HEK293 (cell line): Measurements from ENCODE around the gene PRSS50.

ENCODE experiments used
- ZNF184 ChIP-seq: fragments of 450-650 bp; IDR thresholded peaks from 2 replicates; pipeline ENCODE4 v1.5.1; 2018; ENCODE audit warnings: missing biosample characterization, mild to moderate bottlenecking, missing genetic modification characterization
- ZNF548 ChIP-seq: fragments of 450-650 bp; formaldehyde crosslinking; IDR thresholded peaks from 2 replicates; pipeline ENCODE4 v1.5.1; 2016; ENCODE audit warnings: missing biosample characterization, missing genetic modification characterization
- ZNF549 ChIP-seq: fragments of 450-650 bp; IDR thresholded peaks from 2 replicates; pipeline ENCODE4 v1.5.1; 2018; ENCODE audit warnings: missing biosample characterization, missing genetic modification characterization, mild to moderate bottlenecking, inconsistent platforms, moderate library complexity
- TF ChIP-seq, protein P1 (sequence below): fragments of 450-650 bp; formaldehyde crosslinking; IDR thresholded peaks from 2 replicates; pipeline ENCODE4 v1.5.1; 2016; ENCODE audit warnings: missing biosample characterization, missing genetic modification characterization
- TF ChIP-seq, protein P2 (sequence below): fragments of 450-650 bp; formaldehyde crosslinking; IDR thresholded peaks from 2 replicates; pipeline ENCODE4 v1.5.1; 2016; ENCODE audit warnings: missing biosample characterization, missing genetic modification characterization
- TF ChIP-seq, protein P3 (sequence below): fragments of 450-650 bp; formaldehyde crosslinking; IDR thresholded peaks from 2 replicates; pipeline ENCODE4 v1.5.1; 2016; ENCODE audit warnings: missing biosample characterization, missing genetic modification characterization

DNA sequence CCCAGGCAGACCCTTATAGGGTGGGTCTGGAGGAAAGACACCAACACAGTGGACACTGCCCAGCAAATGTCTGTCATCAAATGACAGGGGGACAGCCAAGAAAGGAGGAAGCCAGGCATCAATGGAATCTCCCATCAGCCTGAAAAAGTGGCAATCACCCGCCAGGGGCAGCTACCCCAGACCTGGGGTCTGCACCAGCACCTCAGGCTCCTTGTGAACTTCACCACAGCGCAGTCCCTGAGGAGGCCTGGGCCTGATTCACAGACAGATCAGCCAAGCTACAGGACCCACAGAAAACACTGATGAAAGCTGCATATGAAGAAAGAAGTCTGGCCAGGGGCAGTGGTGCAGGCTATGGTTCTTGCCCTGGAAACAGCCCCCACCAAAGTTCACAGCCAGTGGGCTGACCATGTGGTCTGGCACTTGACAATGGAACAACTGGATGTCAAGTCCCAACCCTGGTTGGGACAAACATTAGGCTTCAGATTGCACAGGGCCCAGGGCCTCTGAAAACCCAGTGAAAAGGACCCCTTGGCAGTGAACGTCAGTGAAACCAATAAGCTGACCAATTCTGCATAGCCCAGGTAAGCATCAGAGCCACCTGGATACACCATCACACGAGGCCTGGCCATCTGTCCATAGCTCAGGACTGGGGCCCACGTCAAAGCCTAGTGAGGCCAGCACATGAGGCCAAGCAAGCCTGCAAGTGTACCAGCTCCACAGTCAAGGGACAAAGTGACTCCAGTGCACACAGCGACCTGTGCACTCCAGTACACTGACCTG is 53.3 kb downstream of the PRSS50 start:
- TF ChIP-seq, protein P1, sequence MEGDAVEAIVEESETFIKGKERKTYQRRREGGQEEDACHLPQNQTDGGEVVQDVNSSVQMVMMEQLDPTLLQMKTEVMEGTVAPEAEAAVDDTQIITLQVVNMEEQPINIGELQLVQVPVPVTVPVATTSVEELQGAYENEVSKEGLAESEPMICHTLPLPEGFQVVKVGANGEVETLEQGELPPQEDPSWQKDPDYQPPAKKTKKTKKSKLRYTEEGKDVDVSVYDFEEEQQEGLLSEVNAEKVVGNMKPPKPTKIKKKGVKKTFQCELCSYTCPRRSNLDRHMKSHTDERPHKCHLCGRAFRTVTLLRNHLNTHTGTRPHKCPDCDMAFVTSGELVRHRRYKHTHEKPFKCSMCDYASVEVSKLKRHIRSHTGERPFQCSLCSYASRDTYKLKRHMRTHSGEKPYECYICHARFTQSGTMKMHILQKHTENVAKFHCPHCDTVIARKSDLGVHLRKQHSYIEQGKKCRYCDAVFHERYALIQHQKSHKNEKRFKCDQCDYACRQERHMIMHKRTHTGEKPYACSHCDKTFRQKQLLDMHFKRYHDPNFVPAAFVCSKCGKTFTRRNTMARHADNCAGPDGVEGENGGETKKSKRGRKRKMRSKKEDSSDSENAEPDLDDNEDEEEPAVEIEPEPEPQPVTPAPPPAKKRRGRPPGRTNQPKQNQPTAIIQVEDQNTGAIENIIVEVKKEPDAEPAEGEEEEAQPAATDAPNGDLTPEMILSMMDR (tag by site-specific recombination) = no peak
- TF ChIP-seq ZNF549 (tag by site-specific recombination) (no peak), ZNF184 (tag by site-specific recombination) (no peak), ZNF548 (no peak)
- TF ChIP-seq, protein P2, sequence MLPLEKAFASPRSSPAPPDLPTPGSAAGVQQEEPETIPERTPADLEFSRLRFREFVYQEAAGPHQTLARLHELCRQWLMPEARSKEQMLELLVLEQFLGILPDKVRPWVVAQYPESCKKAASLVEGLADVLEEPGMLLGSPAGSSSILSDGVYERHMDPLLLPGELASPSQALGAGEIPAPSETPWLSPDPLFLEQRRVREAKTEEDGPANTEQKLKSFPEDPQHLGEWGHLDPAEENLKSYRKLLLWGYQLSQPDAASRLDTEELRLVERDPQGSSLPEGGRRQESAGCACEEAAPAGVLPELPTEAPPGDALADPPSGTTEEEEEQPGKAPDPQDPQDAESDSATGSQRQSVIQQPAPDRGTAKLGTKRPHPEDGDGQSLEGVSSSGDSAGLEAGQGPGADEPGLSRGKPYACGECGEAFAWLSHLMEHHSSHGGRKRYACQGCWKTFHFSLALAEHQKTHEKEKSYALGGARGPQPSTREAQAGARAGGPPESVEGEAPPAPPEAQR = no peak
- TF ChIP-seq, protein P3, sequence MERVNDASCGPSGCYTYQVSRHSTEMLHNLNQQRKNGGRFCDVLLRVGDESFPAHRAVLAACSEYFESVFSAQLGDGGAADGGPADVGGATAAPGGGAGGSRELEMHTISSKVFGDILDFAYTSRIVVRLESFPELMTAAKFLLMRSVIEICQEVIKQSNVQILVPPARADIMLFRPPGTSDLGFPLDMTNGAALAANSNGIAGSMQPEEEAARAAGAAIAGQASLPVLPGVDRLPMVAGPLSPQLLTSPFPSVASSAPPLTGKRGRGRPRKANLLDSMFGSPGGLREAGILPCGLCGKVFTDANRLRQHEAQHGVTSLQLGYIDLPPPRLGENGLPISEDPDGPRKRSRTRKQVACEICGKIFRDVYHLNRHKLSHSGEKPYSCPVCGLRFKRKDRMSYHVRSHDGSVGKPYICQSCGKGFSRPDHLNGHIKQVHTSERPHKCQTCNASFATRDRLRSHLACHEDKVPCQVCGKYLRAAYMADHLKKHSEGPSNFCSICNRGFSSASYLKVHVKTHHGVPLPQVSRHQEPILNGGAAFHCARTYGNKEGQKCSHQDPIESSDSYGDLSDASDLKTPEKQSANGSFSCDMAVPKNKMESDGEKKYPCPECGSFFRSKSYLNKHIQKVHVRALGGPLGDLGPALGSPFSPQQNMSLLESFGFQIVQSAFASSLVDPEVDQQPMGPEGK (tag by site-specific recombination) = no peak
